Mesothelial cell of epicardium (in vitro differentiated cells): ENCODE measurements around the gene TLR6. TPM values are rescaled to one million over a fixed set of nuclear protein-coding genes. Genes with fewer than 3 reads are reported as not detected.
"Not testable (repeated sequence)": the region's sequence is repeated elsewhere in the genome, so short reads cannot be mapped to it uniquely, and the experiment has no call there.

Experiments used
- DNase-seq, 2 experiments: peaks; one replicate each; pipeline ENCODE4 v3.0.0; 2021; ENCODE audit warnings: low spot score in 2 of 2; ENCODE audit not compliant: unreplicated experiment in 2 of 2
- H3K27ac Mint-ChIP-seq: 2 replicates; pipeline ENCODE4 v1.8.0; 2021; ENCODE audit warnings: mixed read lengths
- H3K27me3 Mint-ChIP-seq: 2 replicates; pipeline ENCODE4 v1.8.0; 2021; ENCODE audit warnings: low read depth, mixed read lengths
- H3K36me3 Mint-ChIP-seq: 2 replicates; pipeline ENCODE4 v1.8.0; 2021; ENCODE audit warnings: mixed read lengths
- H3K4me1 Mint-ChIP-seq: 2 replicates; pipeline ENCODE4 v1.8.0; 2021; ENCODE audit warnings: mixed read lengths
- H3K4me3 Mint-ChIP-seq: 2 replicates; pipeline ENCODE4 v1.8.0; 2021; ENCODE audit warnings: mild to moderate bottlenecking, moderate library complexity, mixed read lengths
- H3K9me3 Mint-ChIP-seq: 2 replicates; pipeline ENCODE4 v1.8.0; 2021; ENCODE audit warnings: mixed read lengths
- microRNA-seq: library from miRNA; unstranded; fragments of <30 nt; microRNA quantifications from one replicate; pipeline ENCODE4 v1.2.0, GENCODE V29; 2021; ENCODE audit warnings: inconsistent platforms, mixed read lengths
- total RNA-seq: library from RNA; stranded (reverse); gene quantifications from 3 replicates; pipeline ENCODE4 v1.2.1, GENCODE V29; 2021
- TF ChIP-seq, protein P1 (sequence below): fragments of 200-600 bp; sonication (generic); IDR thresholded peaks from one replicate; pipeline ENCODE4 v1.5.0; 2021; ENCODE audit warnings: antibody characterized with exemption; ENCODE audit not compliant: unreplicated experiment

TLR6 gene
- total RNA-seq, 1 donor from 2014 or later: 0.98 TPM

DNA sequence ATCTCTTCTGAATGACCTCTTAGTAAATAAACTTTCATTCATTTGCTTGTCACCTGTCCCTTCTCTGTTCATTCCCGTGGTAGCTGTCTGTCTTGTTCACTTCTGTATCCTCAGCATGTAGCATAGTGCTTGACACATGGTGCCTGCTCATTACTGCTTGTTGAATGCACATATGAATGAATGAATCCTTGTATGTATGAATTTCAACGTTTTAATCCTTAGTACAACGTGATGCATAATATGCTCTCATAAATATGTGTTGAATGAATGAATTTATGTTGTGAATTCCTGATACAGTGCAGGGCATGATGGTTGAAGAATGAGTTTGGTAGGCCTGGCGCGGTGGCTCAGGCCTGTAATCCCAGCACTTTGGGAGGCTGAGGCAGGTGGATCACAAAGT lies 76.8 kb downstream of the TLR6 start:
- TF ChIP-seq, protein P1, sequence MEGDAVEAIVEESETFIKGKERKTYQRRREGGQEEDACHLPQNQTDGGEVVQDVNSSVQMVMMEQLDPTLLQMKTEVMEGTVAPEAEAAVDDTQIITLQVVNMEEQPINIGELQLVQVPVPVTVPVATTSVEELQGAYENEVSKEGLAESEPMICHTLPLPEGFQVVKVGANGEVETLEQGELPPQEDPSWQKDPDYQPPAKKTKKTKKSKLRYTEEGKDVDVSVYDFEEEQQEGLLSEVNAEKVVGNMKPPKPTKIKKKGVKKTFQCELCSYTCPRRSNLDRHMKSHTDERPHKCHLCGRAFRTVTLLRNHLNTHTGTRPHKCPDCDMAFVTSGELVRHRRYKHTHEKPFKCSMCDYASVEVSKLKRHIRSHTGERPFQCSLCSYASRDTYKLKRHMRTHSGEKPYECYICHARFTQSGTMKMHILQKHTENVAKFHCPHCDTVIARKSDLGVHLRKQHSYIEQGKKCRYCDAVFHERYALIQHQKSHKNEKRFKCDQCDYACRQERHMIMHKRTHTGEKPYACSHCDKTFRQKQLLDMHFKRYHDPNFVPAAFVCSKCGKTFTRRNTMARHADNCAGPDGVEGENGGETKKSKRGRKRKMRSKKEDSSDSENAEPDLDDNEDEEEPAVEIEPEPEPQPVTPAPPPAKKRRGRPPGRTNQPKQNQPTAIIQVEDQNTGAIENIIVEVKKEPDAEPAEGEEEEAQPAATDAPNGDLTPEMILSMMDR: no peak
- Mint-ChIP-seq H3K27me3 (peaks cover 10% of the 10 kb centered on the region), H3K9me3 (peaks cover 10% of the 10 kb centered on the region), H3K4me1 (peaks cover 3% of the 10 kb centered on the region), H3K27ac (no peak overlapping the region), H3K4me3 (no peak overlapping the region), H3K36me3 (no peaks in the 10 kb centered on the region)
- no peak for DNase-seq

- not testable (repeated sequence) for H3K4me1 Mint-ChIP-seq, H3K27ac Mint-ChIP-seq, DNase-seq, H3K36me3 Mint-ChIP-seq, H3K4me3 Mint-ChIP-seq
- Mint-ChIP-seq H3K9me3 (peaks cover 24% of the 10 kb centered on the region), H3K27me3 (peaks cover 16% of the 10 kb centered on the region)
Measured at GRCh38 chr4:38777925-38778324, 78.7 kb downstream of the TLR6 start.

DNA sequence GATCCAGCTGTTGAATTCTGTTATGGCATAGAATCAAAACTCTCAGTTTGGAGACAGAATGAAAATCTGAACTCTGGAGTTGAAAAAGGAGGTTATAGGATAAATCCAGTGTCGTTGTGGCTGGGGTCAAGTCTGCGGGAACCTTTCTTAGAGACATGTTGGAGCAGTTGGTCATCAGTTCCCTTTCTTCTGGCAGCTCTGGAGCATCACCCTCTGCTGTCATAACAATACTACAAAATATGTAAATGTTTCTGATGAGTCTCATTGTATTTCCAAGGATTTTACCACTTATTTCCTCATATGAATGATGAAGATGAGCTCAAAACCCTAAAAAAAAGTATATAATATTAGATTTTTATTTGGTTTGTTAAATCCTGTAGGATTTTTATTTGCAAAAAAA lies 81.3 kb downstream of the TLR6 start:
- TF ChIP-seq, protein P1: no peak
- Mint-ChIP-seq H3K4me3 (no peak overlapping the region), H3K27ac (no peak overlapping the region), H3K4me1 (peaks cover 1% of the 10 kb centered on the region), H3K9me3 (peaks cover 24% of the 10 kb centered on the region), H3K36me3 (no peaks in the 10 kb centered on the region), H3K27me3 (peaks cover 9% of the 10 kb centered on the region)
- no peak for DNase-seq

- no peak overlapping the region for H3K4me3 Mint-ChIP-seq
Measured at GRCh38 chr4:38774181-38774955, 82.2 kb downstream of the TLR6 start.

More at GRCh38 chr4:38774181-38774955, 82.2 kb downstream of the TLR6 start:
- no peaks in the 10 kb centered on the region for H3K36me3 Mint-ChIP-seq
- peaks cover 2% of the 10 kb centered on the region for H3K4me1 Mint-ChIP-seq
- H3K27me3 Mint-ChIP-seq: peaks cover 9% of the 10 kb centered on the region
- TF ChIP-seq, protein P1: no peak
- no peak for DNase-seq
- H3K27ac Mint-ChIP-seq: no peak overlapping the region
- peaks cover 28% of the 10 kb centered on the region for H3K9me3 Mint-ChIP-seq

Small RNA genes within 50 kb of the gene (microRNA-seq; reads per million reads assigned to microRNA genes)
- 616 reads per million, percentile 76 among the genes with 10 or more reads in this experiment for gene MIR574

Other genes starting within 250 kb of the TLR6 start
- gene KLF3, start 192.6 kb downstream of the TLR6 start, total RNA-seq: 60.9 to 63.1 TPM (median 61.0 TPM) in 3 replicates
- not detected in 3 replicates for gene TLR10, start 73.8 kb downstream of the TLR6 start, total RNA-seq
- 0.77 to 1.2 TPM (median 0.82 TPM) in 3 replicates for gene TLR1, start 52.0 kb downstream of the TLR6 start, total RNA-seq
- 52.0 to 55.6 TPM (median 53.7 TPM) in 3 replicates for gene FAM114A1, start 11.0 kb upstream of the TLR6 start, total RNA-seq
- gene TMEM156, start 175.6 kb upstream of the TLR6 start, total RNA-seq: not detected in 3 replicates
- gene KLHL5, start 205.4 kb upstream of the TLR6 start, total RNA-seq: 27.9 to 34.7 TPM (median 30.5 TPM) in 3 replicates